ENCODE measurements around the gene PHF2. TPM values are rescaled to one million over a fixed set of nuclear protein-coding genes. Genes with fewer than 3 reads are reported as not detected.

Gene PHF2
- total and polyA plus RNA-seq, 2 donors (not counting 1 experiment from before 2014, with no cell fraction given) = 11.0 to 28.8 TPM

DNA sequence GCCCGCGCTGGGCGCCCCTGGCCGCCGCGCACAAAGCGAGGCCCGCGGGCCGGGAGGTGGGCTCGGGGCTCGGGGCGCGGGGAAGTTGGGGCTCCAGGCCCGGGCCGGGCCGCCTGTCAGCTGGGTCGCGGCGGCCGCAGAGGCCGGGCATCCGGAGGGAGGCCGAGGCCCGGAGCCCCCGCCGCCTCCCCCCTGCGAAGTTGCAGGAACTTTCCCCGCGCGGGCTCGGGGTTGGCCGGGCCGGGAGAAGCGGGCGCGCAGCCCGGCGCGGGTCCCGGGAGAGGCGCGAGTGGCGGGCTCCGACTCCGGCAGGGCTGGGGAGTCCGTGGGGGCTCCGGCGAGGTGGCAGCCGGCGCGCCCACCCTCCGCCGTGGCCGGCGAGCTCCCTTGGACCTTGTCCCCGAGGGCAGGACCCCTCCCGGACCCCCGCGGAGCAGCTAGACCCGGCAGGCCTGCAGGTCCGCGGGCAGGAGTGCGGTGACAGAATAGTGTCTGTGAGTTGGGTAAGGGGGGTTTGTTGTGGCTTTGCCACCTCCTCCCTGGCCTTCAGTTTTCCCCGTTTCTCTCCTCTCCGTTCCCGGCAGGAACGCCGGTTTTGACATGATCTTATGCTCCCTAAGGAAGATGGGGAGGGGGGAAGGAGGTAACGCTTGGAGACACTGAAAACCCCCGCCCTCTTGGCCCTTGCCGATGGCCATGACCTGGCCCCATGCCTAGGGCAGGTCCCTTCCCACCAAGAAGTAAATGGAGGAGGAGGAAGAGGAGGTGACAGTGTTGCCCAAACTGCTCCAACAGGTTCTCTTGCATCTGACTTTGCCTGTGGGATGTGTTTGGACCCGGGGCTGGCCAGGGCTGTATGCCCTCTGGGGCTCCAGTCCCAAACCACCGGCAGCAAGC lies 942 bp downstream of the PHF2 start:
- peak overlapping the region; percentile 68 for H3K9ac ChIP-seq (ENCODE audit: low read length)
- H3K9me3 ChIP-seq (ENCODE audit: control extremely low read depth in 1 of 3, control insufficient read depth in 2 of 3, insufficient read depth in 1 of 3, low read length in 2 of 3) = no peaks in the 10 kb centered on the region
- H3K79me2 ChIP-seq (ENCODE audit: control insufficient read depth, insufficient read depth, low read length) = peaks cover 36% of the 10 kb centered on the region
- ChIA-PET CTCF (interaction anchor here (0.5 kb wide), 1 partner anchor 39 kb away, joined by 3 read pairs; no protein-coding TSS in a partner anchor), POLR2A (no interaction called here)
- H3K4me1 ChIP-seq (ENCODE audit: control insufficient read depth in 2 of 2, insufficient read depth in 2 of 2, low read length in 2 of 2) = peaks cover 14 to 22% of the 10 kb centered on the region in 2 donors
- peak overlapping the region; percentile 28 to 74 (median 47) for H3K4me3 ChIP-seq (ENCODE audit: control extremely low read depth in 1 of 5, extremely low read depth in 1 of 5, insufficient read depth in 1 of 5, low read depth in 2 of 5, low read length in 4 of 5)
- DNase-seq = peak; percentile 44
- Mint-ChIP-seq H3K4me3 (peak overlapping the region; percentile 86), H3K9me3 (ENCODE audit: insufficient read depth) (no peaks in the 10 kb centered on the region), H3K27me3 (no peaks in the 10 kb centered on the region), H3K27ac (peak overlapping the region; percentile 81), H3K4me1 (peaks cover 29% of the 10 kb centered on the region)
- intact Hi-C loops (cut with micrococcal nuclease) = no loop called here
- H3K27me3 ChIP-seq (replicated peaks in 1 of 4; ENCODE audit: control extremely low read depth in 1 of 4, control insufficient read depth in 3 of 4, insufficient read depth in 4 of 4, low read length in 3 of 4) = no peaks in the 10 kb centered on the region
- peak overlapping the region in 1 of 2 donors; percentile 23 for H3K27ac ChIP-seq (ENCODE audit: low read length in 2 of 2)
- peak overlapping the region; percentile 56 for H2AFZ ChIP-seq (ENCODE audit: insufficient read depth, low read depth, low read length, poor library complexity, severe bottlenecking)
- no peak for TF ChIP-seq EZH2 (IDR thresholded peaks at IDR 0.05; ENCODE audit: borderline replicate concordance, insufficient read depth, low read depth, low read length, poor library complexity, severe bottlenecking)
- TF ChIP-seq, protein P1, sequence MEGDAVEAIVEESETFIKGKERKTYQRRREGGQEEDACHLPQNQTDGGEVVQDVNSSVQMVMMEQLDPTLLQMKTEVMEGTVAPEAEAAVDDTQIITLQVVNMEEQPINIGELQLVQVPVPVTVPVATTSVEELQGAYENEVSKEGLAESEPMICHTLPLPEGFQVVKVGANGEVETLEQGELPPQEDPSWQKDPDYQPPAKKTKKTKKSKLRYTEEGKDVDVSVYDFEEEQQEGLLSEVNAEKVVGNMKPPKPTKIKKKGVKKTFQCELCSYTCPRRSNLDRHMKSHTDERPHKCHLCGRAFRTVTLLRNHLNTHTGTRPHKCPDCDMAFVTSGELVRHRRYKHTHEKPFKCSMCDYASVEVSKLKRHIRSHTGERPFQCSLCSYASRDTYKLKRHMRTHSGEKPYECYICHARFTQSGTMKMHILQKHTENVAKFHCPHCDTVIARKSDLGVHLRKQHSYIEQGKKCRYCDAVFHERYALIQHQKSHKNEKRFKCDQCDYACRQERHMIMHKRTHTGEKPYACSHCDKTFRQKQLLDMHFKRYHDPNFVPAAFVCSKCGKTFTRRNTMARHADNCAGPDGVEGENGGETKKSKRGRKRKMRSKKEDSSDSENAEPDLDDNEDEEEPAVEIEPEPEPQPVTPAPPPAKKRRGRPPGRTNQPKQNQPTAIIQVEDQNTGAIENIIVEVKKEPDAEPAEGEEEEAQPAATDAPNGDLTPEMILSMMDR (IDR thresholded peaks at IDR 0.05) = no peak
- H3K36me3 ChIP-seq (replicated peaks in 1 of 2; ENCODE audit: control extremely low read depth in 1 of 2, control insufficient read depth in 1 of 2, extremely low read depth in 1 of 2, insufficient read depth in 2 of 2, low read length in 1 of 2) = no peaks in the 10 kb centered on the region
- 3% methylated on average over 66 of the region's 74 CpGs for WGBS (ENCODE audit: insufficient coverage)
- peaks cover 8% of the 10 kb centered on the region for H4K20me1 ChIP-seq (ENCODE audit: control insufficient read depth, insufficient read depth, low read length, poor library complexity, severe bottlenecking)
- peak overlapping the region; percentile 94 for H3K4me2 ChIP-seq (replicated peaks; ENCODE audit: low read depth, low read length, poor library complexity, severe bottlenecking)
- ATAC-seq (ENCODE audit: low read depth) = peak; percentile 17
